NCI-H510A treated with DMSO at 0.1 percent for 48 hours (cell line): ENCODE measurements around the gene WNT7B.
A peak's percentile ranks its signal among the peaks of the same experiment; 100 is the strongest.

Source experiments
- DNase-seq: peaks from one replicate; lab custom pipeline; 2025; lab: John Stamatoyannopoulos, UW

WNT7B gene

DNA sequence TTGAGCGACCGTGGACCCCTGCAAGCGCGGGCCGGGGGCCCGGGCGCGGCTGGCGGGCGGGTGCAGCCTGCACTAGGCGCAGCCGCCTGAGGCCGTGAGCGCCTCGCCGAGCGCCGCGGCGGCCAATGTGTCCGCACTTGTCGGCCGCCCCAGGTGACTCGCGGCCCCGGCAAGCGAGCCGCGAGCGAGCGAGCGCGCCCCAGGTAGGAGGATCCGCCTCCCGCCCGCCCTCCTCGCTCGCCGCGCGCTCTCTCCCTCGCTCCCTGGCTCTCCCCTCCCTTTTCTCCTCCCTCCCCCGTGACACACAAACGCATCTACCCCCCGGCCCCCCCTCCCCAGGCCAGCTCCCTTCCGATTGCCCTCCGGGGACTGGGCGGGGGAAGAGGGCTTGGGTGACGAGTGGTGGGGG is at the start of gene WNT7B:
Gene WNT7B (minus strand): TSS at position 160 of the 409 bp plus-strand sequence. CDS start 408 bp downstream, outside the sequence.
- peak; percentile 41 for DNase-seq

DNA sequence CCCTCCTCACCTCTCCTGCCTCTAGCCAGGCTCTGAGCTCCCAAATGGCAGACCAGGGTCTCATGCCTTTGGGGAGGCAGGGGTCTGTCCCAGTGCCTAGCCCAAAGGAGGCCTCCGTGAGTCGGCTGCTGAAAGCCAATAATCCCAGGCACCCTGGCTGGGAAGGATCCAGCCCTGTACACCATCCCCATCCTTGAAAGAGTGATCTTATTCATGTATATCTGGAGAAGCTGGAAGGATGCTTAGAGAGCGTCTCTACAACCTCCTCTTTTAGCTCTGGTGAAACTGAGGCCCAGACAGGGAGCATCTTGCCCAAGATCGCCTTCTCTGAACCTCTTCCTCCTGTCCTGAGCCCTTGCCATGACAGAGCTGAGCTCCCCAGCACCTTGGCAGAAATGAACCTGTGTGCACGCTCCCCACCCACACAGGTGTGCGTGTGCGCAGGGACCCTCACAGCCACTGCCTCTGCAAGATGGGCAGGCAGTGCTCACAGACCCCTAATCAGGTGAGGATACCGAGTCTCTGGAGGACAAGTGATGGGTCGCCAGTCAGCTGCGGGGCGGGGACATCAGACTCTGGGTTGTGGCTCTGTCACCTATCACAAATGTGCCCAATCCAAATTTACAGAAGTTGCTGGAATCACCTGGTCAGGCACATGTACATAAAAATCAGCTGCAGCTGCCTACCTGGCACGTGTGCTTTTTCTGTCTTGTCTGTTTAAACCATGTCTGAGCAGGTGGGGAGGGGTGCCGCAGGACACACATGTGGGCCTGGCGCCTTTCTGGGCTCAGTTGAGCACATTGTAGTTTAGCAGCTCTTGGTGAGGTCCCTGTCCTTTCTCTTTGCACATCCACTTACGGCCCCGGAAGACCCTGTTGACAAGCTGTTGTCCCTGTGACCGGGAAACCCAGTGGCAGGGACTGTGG is 49.3 kb upstream of the WNT7B start:
- DNase-seq: no peak

DNA sequence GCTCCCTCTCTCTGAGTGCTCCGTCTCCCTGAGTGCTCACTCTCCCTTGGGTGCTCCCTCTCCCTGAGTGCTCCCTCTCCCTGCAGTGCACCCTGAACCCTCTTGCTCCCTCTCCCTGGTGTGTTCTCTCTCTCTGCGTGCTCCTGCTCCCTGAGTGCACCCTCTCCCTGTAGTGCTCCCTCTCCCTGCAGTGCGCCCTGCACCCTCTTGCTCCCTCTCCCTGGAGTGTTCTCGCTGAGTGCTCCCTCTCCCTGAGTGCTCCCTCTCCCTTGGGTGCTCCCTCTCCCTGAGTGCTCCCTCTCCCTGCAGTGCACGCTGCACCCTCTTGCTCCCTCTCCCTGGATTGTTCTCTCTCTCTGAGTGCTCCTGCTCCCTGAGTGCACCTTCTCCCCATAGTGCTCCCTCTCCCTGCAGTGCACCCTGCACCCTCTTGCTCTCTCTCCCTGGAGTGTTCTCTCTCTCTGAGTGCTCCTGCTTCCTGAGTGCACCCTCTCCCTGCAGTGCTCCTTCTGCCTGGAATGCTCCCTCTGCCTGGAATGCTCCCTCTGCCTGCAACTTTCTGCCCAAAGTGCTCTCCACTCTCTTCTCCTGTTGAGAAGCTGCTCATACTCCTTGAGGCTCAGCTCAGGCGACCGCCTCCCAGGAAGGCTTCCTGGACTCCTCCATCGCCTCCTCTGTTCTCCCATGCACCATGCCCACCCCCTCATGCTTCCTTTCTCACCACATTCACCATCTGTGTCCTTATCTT is 48.4 kb upstream of the WNT7B start:
- no peak for DNase-seq

DNA sequence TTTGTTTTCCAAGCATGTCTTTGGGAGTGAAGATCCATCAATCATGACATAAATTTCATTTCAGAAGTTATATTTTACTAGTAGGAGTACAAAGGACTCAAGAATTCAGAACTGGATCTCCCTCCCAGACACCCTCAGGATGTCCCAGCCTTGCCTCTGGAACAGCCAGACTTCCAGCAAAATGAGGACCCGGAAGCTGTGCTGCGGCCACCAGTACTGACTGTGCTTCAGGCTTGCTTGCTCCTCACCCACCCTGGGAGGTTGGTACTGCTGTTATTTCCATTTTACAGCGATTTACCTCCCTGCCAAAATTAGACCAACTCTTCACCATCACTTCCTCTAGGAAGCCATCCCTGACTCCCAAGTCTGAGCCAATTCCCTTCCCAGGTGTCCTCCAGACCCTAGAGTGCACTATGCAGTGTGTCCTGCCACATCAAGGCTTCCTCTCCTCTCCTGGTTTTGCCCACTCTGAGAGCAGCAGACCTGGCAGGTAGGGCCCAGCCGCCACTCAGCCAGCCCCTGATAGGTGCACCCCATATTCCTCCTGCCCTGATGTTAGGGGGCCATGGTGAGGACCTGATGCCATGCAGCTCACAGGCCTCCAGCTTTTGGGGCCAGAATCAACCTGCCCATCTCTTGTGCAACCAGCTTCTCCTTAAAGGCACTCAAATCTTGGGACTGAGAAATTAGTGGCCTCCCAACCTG is 47.3 kb upstream of the WNT7B start:
- no peak for DNase-seq

DNA sequence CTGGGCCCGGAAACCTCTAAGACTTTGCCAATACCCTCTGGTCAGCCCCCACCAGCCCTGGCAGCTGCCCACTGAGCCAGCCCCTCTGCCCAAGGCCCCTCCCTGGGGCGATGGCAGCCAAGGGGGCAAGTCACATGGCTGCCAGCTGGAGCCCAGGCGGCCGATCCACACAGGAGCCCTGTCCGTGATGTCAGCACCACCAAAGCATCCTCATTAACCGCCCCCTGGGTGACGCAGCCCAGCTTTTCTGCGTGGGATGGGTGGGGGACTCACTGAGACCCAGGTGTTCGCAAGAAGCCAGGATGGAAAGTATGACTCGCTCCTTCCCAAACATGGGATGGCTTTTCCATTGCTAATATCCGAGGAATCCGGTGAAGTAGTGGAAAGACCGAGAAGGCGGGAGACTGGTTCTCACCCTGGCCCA is 46.6 kb upstream of the WNT7B start:
- DNase-seq: no peak

DNA sequence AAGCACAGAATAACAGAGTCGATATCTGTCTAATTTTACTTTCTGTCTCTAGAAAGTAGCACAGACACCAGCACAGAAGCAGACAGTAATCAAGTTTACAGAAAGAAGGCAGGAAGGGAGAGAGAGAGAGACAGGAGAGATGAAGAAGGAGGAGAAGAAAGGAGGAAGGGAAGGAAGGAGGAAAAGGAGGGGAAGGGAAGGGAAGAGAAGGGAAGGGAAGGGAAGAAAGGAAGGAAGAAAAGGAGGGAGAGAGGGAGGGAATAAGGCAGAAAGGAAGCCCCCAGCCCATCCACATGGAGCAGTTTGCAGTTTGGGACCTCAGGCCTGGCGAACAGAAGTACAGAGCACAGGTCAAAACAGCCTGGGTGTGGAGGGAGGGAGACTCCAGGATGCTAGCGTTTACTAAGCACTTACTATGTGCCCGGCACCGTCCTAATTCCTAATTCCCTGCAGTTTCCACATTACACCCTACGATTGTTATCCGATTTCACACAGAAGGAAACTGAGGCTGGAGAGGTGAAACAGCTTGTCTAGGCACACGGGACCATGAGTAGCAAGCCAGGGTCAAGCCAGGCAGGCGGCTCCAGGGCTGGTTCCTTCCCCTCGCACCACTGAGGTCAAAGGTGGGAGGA is 46.0 kb upstream of the WNT7B start:
- no peak for DNase-seq

DNA sequence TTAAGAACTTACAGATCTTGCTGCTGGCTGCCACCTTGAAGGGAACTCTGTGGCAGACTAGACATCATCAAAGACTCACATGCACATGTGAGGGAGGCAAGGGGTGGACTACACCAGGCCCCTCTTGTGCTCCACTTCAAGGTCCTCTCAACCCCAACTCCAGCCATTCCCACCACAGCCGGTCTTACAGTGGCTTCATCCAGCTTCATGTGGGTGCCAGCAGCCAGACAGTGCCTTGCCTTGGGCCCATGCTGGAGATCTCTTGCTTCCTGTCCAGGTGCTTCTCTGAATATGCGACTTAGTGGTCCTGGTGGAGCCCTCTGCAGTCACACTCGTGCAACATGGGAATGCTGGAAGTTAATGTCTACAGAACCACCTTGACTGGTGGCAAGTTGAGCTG is 44.6 kb upstream of the WNT7B start:
- no peak for DNase-seq

DNA sequence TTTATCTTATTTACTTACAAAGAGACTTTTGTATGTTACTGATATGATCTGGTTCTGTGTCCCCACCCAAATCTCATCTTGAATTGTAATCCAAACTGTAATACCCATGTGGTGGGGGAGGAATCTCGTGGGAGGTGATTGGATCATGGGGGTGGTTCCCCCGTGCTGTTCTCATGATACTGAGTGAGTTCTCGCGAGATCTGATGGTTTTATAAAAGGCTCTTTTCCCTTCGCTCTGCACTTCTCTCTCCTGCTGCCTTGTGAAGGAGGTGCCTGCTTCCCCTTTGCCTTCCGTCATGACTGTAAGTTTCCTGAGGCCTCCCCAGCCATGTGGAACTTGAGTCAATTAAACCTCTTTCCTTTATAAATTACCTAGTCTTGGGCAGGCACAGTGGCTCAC is 42.4 kb upstream of the WNT7B start:
- DNase-seq: no peak

DNA sequence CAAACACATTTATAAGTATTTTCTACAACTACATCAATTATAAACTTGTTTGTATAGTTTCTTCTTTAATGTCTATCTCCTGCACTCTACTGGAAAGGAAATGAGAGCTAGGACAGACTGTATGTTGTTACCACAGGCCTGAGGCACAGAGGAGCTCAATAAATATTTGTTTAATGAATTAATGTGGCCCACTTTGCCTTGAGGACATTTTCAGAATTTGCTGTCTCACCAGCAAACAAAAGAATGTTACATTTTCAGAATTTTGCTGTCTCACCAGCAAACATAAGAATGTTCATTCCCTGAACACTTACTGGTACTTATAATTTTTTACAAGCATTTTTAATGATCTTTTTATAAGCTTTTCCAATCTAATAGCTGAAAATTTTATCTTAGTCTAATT is 41.9 kb upstream of the WNT7B start:
- peak; percentile 8 for DNase-seq

DNA sequence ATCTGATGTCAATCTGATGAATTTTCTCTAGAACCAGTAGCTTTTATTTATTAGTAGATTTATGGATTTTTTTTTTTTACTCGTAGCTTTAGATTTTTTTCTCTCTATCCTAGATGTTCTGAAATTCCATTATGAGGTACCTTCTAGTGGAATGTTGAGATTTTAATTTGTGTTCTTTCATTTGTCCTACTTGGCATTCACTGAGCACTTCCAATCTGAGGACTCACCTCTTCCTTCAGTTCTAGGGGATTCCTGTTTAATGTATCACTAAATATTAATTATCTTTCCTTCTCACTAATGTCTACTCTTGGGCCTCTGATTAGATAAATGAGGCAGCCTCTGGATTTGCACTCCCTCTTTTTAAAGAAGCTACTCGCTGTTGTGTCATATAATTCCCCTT is 40.2 kb upstream of the WNT7B start:
- DNase-seq: no peak

DNA sequence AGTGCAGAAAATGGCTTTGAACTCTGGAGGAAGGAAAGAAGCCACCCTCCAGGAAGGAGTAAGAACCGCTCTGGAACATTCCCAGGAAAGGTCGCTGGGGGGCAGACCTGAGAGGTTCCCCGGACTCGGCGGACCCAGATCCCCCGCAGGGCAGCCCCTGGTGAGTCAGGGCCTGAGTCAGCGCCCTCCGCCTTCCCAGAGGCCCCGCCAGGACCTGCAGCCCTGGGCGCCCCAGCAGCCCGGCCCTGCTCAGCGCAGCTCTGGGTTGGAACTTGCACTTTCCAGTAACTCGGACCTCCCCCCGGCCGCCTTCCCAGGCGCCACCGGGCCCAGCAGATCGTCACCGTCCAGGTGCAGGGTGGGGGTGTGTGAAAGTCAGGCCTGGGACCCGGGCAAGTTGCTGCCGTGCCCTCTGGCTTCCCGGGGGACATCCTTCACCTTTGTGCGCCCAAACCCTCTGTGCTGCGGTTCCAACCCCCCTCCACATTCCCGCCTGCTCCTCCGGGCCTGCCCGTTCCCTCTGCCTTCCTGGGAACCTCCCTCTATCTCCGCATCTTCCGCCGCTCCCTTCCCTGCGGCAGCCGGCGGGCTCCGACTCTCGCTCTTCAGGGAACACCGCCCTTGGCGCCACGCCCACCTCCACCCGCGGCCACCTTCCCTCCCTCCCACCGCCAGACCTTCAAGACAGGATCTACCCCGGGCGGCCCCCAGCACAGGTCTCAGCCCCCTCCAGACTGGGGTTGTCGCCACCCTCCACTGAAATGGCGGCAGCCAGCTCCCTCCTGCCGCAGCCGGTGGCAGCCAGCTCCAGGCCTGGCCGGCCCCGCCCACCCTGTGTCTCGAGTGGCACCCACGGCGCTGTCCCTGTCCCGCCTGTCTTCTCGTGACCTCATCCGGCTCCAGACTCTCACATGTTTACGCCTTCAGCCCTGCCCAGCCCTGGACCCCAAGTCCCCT is 36.8 kb upstream of the WNT7B start:
- DNase-seq: peak; percentile 63

DNA sequence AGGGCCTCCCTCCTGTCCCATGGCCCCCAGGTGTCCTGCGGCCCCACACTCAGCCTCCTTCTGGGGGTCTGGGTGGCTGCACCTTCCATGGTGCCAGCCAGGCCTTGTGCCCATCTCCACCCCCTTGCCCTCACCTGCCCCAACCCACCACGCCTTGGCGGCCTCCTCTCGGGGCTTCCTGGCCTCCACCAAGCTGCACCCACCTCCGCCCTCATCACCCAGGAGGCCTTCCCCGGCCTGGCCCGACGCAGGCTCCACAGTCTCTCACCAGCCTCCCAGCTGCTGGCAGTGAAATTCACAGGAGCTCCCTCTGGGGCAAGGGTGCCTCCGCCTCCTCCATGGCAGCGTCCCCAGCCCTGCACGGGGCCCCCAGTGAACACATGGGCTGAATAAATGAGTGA is 35.9 kb upstream of the WNT7B start:
- DNase-seq: no peak

DNA sequence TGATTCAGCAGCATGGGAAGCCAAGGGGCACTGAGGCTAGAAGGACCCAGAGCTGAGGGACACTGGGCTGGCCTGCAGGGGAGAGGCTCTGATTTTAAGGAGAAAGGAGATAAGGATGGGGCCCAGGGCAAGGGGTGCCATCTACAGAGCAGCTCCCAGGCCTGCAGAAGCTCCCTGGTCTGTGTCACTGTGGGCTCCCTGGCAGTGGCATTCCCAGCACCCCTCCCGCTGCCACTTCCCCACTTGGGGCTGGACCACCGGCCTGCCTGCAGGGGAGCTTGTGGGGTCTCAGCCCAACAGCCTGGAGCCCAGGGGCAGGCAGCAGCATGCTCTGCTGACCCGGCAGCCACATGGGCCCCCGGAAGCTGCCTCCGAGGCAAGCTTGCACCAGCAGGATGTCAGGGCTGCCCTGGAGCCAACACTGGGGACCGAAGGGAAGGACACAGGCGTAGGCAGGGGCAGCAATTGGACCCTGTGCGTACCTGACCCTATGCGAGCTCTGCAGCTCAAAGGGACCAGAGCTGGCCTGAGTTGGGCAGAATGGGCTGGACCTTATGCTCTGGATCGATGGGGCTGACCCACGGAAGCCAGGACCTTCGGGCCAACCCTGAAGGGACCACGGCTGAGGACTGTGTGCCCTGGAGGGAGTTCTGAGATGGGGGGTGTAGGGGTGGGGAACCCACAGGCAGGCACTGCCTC is 35.4 kb upstream of the WNT7B start:
- no peak for DNase-seq

DNA sequence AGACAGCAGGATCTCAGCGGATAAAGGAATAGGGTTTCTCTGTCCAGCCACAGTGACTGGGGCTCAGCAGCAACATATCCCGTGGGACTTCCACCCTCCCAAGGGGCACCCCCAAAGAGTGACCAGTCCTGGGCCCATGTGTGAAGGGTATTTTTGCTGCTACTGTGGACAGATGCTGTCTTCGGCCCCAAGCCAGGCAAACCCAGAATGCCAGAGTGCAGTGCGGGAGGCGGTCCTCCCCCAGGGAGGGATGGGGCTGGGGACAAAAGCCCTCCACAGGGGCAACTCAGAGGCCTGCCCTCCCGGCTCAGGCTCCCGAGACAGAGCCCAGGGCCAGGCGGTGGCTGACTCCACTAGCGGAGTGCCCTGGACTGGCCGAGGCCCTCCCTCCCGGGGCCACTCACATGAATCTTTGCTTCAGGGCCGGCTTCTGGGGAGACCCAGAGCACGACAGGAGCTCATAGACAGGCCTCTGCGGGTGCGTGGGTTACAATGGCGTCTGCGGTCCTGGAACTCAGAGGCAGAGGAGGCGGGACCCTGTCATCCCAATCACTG is 34.7 kb upstream of the WNT7B start:
- DNase-seq: no peak

DNA sequence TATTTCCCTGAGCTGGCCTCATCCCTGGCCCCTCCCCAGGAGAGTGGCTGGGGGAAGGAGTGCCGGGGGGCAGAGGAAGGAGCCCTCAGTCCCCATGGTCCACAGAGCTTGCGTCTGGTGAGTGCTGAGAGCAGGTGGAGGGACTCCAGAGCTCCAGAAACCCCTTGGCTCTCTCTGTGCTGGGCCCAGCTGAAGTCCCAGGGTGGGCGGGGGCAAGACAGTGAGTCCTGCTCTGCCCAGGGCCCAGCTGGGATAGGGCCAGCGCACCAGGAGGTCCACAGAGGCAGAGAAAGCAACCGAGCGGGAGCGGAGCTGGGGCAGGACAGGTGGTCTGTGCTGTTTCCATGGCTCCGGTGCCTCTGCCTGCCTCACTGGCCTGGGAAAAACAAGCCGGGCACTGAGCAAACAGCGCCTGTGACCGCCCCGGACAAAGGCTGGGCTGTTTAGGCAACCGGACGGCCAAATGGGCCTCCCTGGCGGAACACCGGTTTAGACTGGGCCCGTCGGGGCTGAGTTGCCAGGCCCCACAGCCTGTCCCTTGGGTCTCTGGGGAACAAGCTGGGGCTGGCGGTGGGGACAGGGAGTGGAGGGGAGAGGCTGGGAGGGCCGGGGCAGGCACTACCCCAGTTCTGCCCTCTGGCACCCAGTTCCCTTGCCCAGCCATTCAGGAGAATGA is 34.1 kb upstream of the WNT7B start:
- DNase-seq: no peak

DNA sequence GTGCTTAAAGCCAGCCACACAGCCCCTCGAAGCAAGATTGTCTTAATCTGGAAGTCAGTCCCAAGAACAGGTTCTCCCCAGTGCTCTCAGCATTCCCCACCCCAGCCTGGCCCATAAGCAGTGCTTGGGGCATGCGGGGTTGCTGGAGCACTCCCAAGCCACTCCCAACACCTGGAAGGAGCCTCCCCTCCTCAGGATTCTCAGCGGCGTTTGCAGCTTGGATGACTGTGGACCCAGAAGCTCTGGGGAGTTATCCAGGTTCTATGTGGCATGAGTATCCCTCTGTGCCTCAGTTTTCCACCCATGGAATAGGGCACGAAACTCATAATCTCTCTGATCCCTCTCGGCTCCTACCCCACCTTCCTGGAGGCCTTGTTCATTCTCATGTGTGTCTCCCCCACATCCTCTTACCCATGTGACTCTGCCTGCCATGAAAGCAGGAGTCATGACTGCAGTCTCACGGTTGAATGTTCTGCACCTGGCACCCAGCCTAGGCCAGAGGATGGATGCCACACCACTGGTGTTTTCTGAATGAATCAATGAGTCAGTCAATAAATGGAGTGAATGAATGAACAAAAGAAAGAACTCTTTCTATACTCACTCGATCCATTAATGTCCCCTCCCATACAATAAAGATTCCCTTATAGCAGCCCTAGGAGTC is 33.4 kb upstream of the WNT7B start:
- no peak for DNase-seq

DNA sequence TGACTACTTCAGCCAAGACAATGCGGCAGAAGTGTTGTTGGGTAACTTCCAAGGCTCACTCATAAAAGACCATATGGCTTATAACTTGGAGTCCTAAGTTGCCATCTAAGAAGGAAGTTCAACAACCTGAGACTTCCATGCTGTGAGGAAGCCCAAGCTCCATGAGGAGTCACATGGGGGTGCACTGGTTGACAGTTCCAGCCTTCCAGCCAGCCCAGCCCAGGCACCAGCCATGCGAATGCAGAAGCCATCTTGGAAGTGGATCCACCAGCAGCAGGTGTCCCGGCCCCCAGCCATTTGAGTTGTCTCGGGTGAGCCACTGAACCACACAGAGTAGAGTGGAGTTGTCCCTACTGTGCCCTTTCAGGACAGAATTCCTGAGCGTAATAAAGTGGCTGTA is 32.8 kb upstream of the WNT7B start:
- DNase-seq: no peak

DNA sequence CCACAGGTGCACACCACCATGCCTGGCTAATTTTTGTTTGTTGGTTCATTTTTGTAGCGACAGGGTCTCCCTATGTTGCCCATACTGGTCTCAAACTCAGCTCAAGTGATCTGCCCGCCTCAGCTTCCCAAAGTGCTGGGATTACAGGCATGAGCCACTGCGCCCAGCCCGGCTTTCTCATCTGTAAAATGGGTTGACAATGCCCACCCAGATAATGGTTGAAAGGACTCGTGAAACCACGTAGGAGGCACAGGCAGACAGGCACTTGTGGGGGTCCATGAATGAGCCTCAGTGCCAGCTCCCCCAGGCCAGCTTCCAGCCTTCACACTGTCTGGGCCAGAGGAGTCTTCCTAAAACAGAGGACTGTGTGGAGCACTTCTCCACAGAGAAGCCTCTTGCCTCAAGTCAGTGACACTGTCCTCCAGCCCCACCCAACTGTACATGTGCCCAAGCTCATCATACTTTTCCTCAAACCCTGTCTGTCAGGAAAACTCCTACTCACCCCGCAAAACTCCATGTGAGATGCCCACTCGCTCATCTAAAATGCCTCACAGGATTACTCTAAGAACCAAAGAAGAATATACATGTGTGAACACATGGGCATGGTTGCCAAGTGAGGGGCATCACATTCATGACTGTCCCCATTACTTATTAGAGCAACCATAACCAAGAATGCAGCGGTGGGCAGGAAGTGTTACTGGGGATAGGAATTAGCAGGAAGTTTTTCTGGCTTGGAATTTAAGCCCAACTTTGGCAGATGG is 32.1 kb upstream of the WNT7B start:
- no peak for DNase-seq
